IMR-90 (cell line): ENCODE data around the gene ABHD1. TPM values are rescaled to one million over a fixed set of nuclear protein-coding genes. Genes with fewer than 3 reads are reported as not detected.

Experiments
- ATAC-seq: fragments of 200-7000 bp; cut with Tn5 transposase; 2 replicates; pipeline ENCODE4 v1.9.1; 2020; ENCODE audit warnings: low read depth, mild to moderate bottlenecking, moderate library complexity
- BruUV-seq: library from RNA; stranded (reverse); fragments of 400-500 nt; replicated peaks from 2 replicates; lab custom pipeline; 2021; lab: Mats Ljungman, UMichigan
- CTCF ChIA-PET: fragments of 300-600 bp; formaldehyde crosslinking; extraction: SDS; loops from one replicate; lab custom pipeline; 2021; ENCODE audit warnings: antibody characterized with exemption; lab: Yijun Ruan, JAX
- POLR2A ChIA-PET: fragments of 300-600 bp; sonication (Branson Sonifier 250); formaldehyde crosslinking; loops from one replicate; lab custom pipeline; 2022; ENCODE audit warnings: antibody characterized with exemption; ENCODE audit not compliant: unreplicated experiment; lab: Charles Lee
- DNase-seq: peaks from one replicate; pipeline ENCODE4 v3.0.0; 2013
- H2AFZ ChIP-seq: replicated peaks from 2 replicates; pipeline ENCODE3; 2013; ENCODE audit warnings: low read length, mild to moderate bottlenecking; ENCODE audit not compliant: poor library complexity
- H2AK5ac ChIP-seq: 2 replicates; pipeline ENCODE4 v1.6.1; 2013; ENCODE audit warnings: low read depth, low read length, inconsistent platforms
- H2AK9ac ChIP-seq: replicated peaks from 2 replicates; pipeline ENCODE3; 2013; ENCODE audit warnings: mild to moderate bottlenecking, low read depth, low read length, moderate library complexity; ENCODE audit not compliant: poor library complexity
- H2BK120ac ChIP-seq: 2 replicates; pipeline ENCODE4 v1.6.1; 2013; ENCODE audit warnings: low read depth, low read length, inconsistent platforms
- H2BK15ac ChIP-seq: 3 replicates; pipeline ENCODE4 v1.6.1; 2013; ENCODE audit warnings: low read depth, low read length, inconsistent platforms
- H2BK20ac ChIP-seq: 2 replicates; pipeline ENCODE4 v1.6.1; 2013; ENCODE audit warnings: low read depth, mild to moderate bottlenecking, inconsistent platforms, low read length, moderate library complexity
- H2BK5ac ChIP-seq: 2 replicates; pipeline ENCODE4 v1.6.1; 2013; ENCODE audit warnings: mild to moderate bottlenecking, low read depth, low read length, inconsistent platforms; ENCODE audit not compliant: poor library complexity, severe bottlenecking
- H3K14ac ChIP-seq: replicated peaks from 2 replicates; pipeline ENCODE4 v1.6.1; 2013; ENCODE audit warnings: low read depth, low read length, inconsistent platforms
- H3K18ac ChIP-seq: 2 replicates; pipeline ENCODE4 v1.6.1; 2013; ENCODE audit warnings: low read depth, low read length, control low read depth
- H3K23ac ChIP-seq: 2 replicates; pipeline ENCODE4 v1.6.1; 2013; ENCODE audit warnings: low read depth, low read length, inconsistent platforms
- H3K27ac ChIP-seq: 2 replicates; pipeline ENCODE4 v1.5.1; 2013; ENCODE audit warnings: mild to moderate bottlenecking, control low read depth, low read length; ENCODE audit not compliant: insufficient read depth
- H3K27me3 ChIP-seq: 2 replicates; pipeline ENCODE4 v1.6.1; 2013; ENCODE audit warnings: low read length; ENCODE audit not compliant: control insufficient read depth, insufficient read depth
- H3K36me3 ChIP-seq: 2 replicates; pipeline ENCODE4 v1.6.1; 2013; ENCODE audit warnings: low read length, mixed read lengths; ENCODE audit not compliant: control insufficient read depth, insufficient read depth
- H3K4ac ChIP-seq: 2 replicates; pipeline ENCODE4 v1.6.1; 2013; ENCODE audit warnings: low read depth, low read length, inconsistent platforms
- H3K4me1 ChIP-seq: 2 replicates; pipeline ENCODE4 v1.6.1; 2013; ENCODE audit warnings: low read length, mixed read lengths; ENCODE audit not compliant: control insufficient read depth, insufficient read depth
- H3K4me2 ChIP-seq: 2 replicates; pipeline ENCODE4 v1.6.1; 2013; ENCODE audit warnings: low read depth, mild to moderate bottlenecking, control low read depth, low read length, moderate library complexity
- H3K4me3 ChIP-seq: 2 replicates; pipeline ENCODE4 v1.5.1; 2013; ENCODE audit warnings: low read depth, mild to moderate bottlenecking, control low read depth, low read length, moderate library complexity; ENCODE audit not compliant: insufficient read depth
- H3K56ac ChIP-seq: 2 replicates; pipeline ENCODE4 v1.6.1; 2013; ENCODE audit warnings: low read length, inconsistent platforms; ENCODE audit not compliant: insufficient read depth; ENCODE audit errors: extremely low read depth
- H3K79me1 ChIP-seq, 2 experiments: 2 replicates each; pipeline ENCODE4 v1.6.1; 2013; ENCODE audit warnings: low read length in 2 of 2, inconsistent platforms in 1 of 2, low read depth in 1 of 2
- H3K9ac ChIP-seq: 2 replicates; pipeline ENCODE4 v1.6.1; 2013; ENCODE audit warnings: low read depth, low read length, control low read depth
- H3K9me1 ChIP-seq: 2 replicates; pipeline ENCODE4 v1.6.1; 2013; ENCODE audit warnings: low read length, inconsistent platforms; ENCODE audit not compliant: insufficient read depth
- H3K9me3 ChIP-seq: 2 replicates; pipeline ENCODE4 v1.6.1; 2013; ENCODE audit warnings: low read length; ENCODE audit not compliant: control insufficient read depth, insufficient read depth
- H4K20me1 ChIP-seq: 2 replicates; pipeline ENCODE4 v1.6.1; 2013; ENCODE audit warnings: low read length, inconsistent platforms; ENCODE audit not compliant: insufficient read depth
- H4K5ac ChIP-seq: 2 replicates; pipeline ENCODE4 v1.6.1; 2013; ENCODE audit warnings: mild to moderate bottlenecking, low read depth, low read length, control low read depth
- H4K8ac ChIP-seq, 2 experiments: 2 replicates each; pipeline ENCODE4 v1.6.1; 2013; ENCODE audit warnings: low read depth in 2 of 2, low read length in 2 of 2, control low read depth in 1 of 2, inconsistent platforms in 1 of 2
- H4K91ac ChIP-seq: 2 replicates; pipeline ENCODE4 v1.6.1; 2013; ENCODE audit warnings: low read depth, low read length, inconsistent platforms; ENCODE audit not compliant: insufficient read depth
- BHLHE40 ChIP-seq: fragments of 150-350 bp; IDR thresholded peaks from 2 replicates; pipeline ENCODE4 v1.6.1; 2016; ENCODE audit warnings: mild to moderate bottlenecking, low read depth, low read length
- CEBPB ChIP-seq: IDR thresholded peaks from 2 replicates; pipeline ENCODE4 v1.6.1; 2012; ENCODE audit warnings: low read depth, low read length, improper control_type of control experiment
- CHD1 ChIP-seq: IDR thresholded peaks from 2 replicates; pipeline ENCODE4 v1.6.1; 2012; ENCODE audit warnings: low read depth, low read length, improper control_type of control experiment
- CTCF ChIP-seq: conservative IDR thresholded peaks from 2 replicates; pipeline ENCODE4 v1.5.1; 2012; ENCODE audit warnings: mild to moderate bottlenecking, low read depth, low read length, improper control_type of control experiment
- ELK1 ChIP-seq: fragments of 150-350 bp; IDR thresholded peaks from 2 replicates; pipeline ENCODE4 v1.6.1; 2016; ENCODE audit warnings: low read depth, mild to moderate bottlenecking, low read length, moderate library complexity, borderline replicate concordance
- FOS ChIP-seq: fragments of 150-350 bp; IDR thresholded peaks from 2 replicates; pipeline ENCODE4 v1.6.1; 2016; ENCODE audit warnings: low read depth, low read length
- MAFK ChIP-seq: IDR thresholded peaks from 2 replicates; pipeline ENCODE4 v1.6.1; 2012; ENCODE audit warnings: low read depth, low read length, improper control_type of control experiment
- MAZ ChIP-seq: IDR thresholded peaks from 2 replicates; pipeline ENCODE4 v1.6.1; 2012; ENCODE audit warnings: low read depth, mild to moderate bottlenecking, low read length, improper control_type of control experiment, moderate library complexity, borderline replicate concordance
- MXI1 ChIP-seq: IDR thresholded peaks from 2 replicates; pipeline ENCODE4 v1.6.1; 2012; ENCODE audit warnings: low read depth, mild to moderate bottlenecking, low read length, moderate library complexity, borderline replicate concordance
- NFE2L2 ChIP-seq: fragments of 150-350 bp; IDR thresholded peaks from 2 replicates; pipeline ENCODE4 v1.6.1; 2016; ENCODE audit warnings: low read depth, mild to moderate bottlenecking, low read length
- POLR2A ChIP-seq: IDR thresholded peaks from 2 replicates; pipeline ENCODE4 v1.6.1; 2012; ENCODE audit warnings: mild to moderate bottlenecking, low read depth, low read length
- RAD21 ChIP-seq: IDR thresholded peaks from 2 replicates; pipeline ENCODE4 v1.6.1; 2012; ENCODE audit warnings: low read length, improper control_type of control experiment
- RCOR1 ChIP-seq: IDR thresholded peaks from 2 replicates; pipeline ENCODE4 v1.6.1; 2012; ENCODE audit warnings: mild to moderate bottlenecking, low read length, improper control_type of control experiment; ENCODE audit not compliant: insufficient replicate concordance
- RFX5 ChIP-seq: IDR thresholded peaks from 2 replicates; pipeline ENCODE4 v1.8.0; 2012; ENCODE audit warnings: low read depth, mild to moderate bottlenecking, low read length, moderate library complexity
- SMC3 ChIP-seq: fragments of 150-350 bp; IDR thresholded peaks from 2 replicates; pipeline ENCODE4 v1.6.1; 2016; ENCODE audit warnings: low read depth, mild to moderate bottlenecking, antibody characterized with exemption, low read length, moderate library complexity
- USF2 ChIP-seq: fragments of 150-350 bp; IDR thresholded peaks from 2 replicates; pipeline ENCODE4 v1.6.1; 2017; ENCODE audit warnings: mild to moderate bottlenecking, antibody characterized with exemption, low read length, low read depth
- WGBS, 2 experiments: methylation state at CpG; one replicate each; pipeline versions ENCODE4 v1.1.5 to v1.1.7; 2013; ENCODE audit warnings: missing lambda C conversion rate in 2 of 2; ENCODE audit not compliant: insufficient read length in 1 of 2; ENCODE audit errors: extremely low coverage in 2 of 2; 5-methylcytosine and 5-hydroxymethylcytosine counted together
- dilution Hi-C: fragments of 300-500 bp; cut with HindIII; formaldehyde crosslinking; loops from one replicate; pipeline ENCODE4 v1.14.3; 2018; ENCODE audit warnings: low sequenced_read_pairs; ENCODE audit not compliant: unreplicated experiment
- in situ Hi-C: fragments of 300-500 bp; cut with MboI; formaldehyde crosslinking; loops from 3 replicates; pipeline ENCODE4 v1.14.3; 2019; ENCODE audit warnings: low sequenced_read_pairs, inconsistent platforms, mixed read lengths
- intact Hi-C: fragments of 100-400 bp; cut with micrococcal nuclease; formaldehyde crosslinking; loops from 2 replicates; pipeline ENCODE4 v1.10.0; 2022
- polyA plus RNA-seq, 3 experiments: library from polyadenylated mRNA; depleted of rRNA; stranded (reverse); fragments of >200 nt; gene quantifications; 2 replicates each; pipeline ENCODE4 v1.2.3, GENCODE V29; 2012; ENCODE audit warnings: low replicate concordance in 1 of 3
- total RNA-seq: library from RNA; depleted of rRNA; stranded (reverse); fragments of >200 nt; gene quantifications from 2 replicates; pipeline ENCODE4 v1.2.3, GENCODE V29; 2012

Gene ABHD1
- total and polyA plus RNA-seq, 2 of the 4 experiments (the other 2 are of a cell fraction), result 0.24 TPM; not detected in 1

- no peak overlapping the region for H4K5ac ChIP-seq
- H2AK9ac ChIP-seq, result no peak overlapping the region
- no peak overlapping the region for H4K8ac ChIP-seq
- H3K56ac ChIP-seq, result no peak overlapping the region
- DNase-seq (no peak), ATAC-seq (no peak)
- H2BK20ac ChIP-seq, result no peak overlapping the region
- no peak overlapping the region for H2AFZ ChIP-seq
- H4K20me1 ChIP-seq, result no peaks in the 10 kb centered on the region
- CTCF ChIA-PET, result interaction anchor here (0.9 kb wide), 1 partner anchor 90 kb away, joined by 4 read pairs; no protein-coding TSS in a partner anchor
- no peaks in the 10 kb centered on the region for H3K79me1 ChIP-seq
- no peak overlapping the region for H3K4ac ChIP-seq
- TF ChIP-seq MXI1 (no peak), NFE2L2 (no peak), USF2 (no peak), CHD1 (no peak), MAZ (no peak), ELK1 (no peak), RAD21 (no peak), CTCF (no peak), SMC3 (no peak), FOS (no peak), RFX5 (no peak), RCOR1 (no peak), POLR2A (no peak), BHLHE40 (no peak), MAFK (no peak), CEBPB (no peak)
- no peak overlapping the region for H3K4me3 ChIP-seq
- dilution Hi-C loops (no loop called here), in situ Hi-C loops (loop anchor here (5.0 kb wide), 1 partner anchor 95 kb away; no protein-coding TSS in a partner anchor), intact Hi-C loops (no loop called here)
- H3K23ac ChIP-seq, result no peak overlapping the region
- no peak overlapping the region for H2BK15ac ChIP-seq
- H2BK5ac ChIP-seq, result no peak overlapping the region
- no peak overlapping the region for H2AK5ac ChIP-seq
- H3K18ac ChIP-seq, result no peak overlapping the region
- H3K27ac ChIP-seq, result no peak overlapping the region
- H3K14ac ChIP-seq, result no peak overlapping the region
- H3K4me1 ChIP-seq, result no peaks in the 10 kb centered on the region
- H3K36me3 ChIP-seq, result no peaks in the 10 kb centered on the region
- peaks cover 38% of the 10 kb centered on the region for H3K27me3 ChIP-seq
- WGBS, 2 experiments, result 67% methylated on average over 1 of the region's 5 CpGs; no CpG with 5 or more reads in 1 of the 2 experiments
- H3K9me1 ChIP-seq, result no peaks in the 10 kb centered on the region
- H3K9ac ChIP-seq, result no peak overlapping the region
- no peak overlapping the region for H3K4me2 ChIP-seq
- no peaks in the 10 kb centered on the region for H3K9me3 ChIP-seq
- H2BK120ac ChIP-seq, result no peak overlapping the region
- POLR2A ChIA-PET, result no interaction called here
- H4K91ac ChIP-seq, result no peak overlapping the region
- no TSS peak for BruUV-seq
These were observed 21.3 kb upstream of the ABHD1 start for GRCh38 chr2:27102329-27102728.
